Measurements from ENCODE around the gene B3GNT9. TPM values are rescaled to one million over a fixed set of nuclear protein-coding genes. Genes with fewer than 3 reads are reported as not detected.

B3GNT9 gene
- polyA plus RNA-seq, 1 donor from 2014 or later, result not detected

DNA sequence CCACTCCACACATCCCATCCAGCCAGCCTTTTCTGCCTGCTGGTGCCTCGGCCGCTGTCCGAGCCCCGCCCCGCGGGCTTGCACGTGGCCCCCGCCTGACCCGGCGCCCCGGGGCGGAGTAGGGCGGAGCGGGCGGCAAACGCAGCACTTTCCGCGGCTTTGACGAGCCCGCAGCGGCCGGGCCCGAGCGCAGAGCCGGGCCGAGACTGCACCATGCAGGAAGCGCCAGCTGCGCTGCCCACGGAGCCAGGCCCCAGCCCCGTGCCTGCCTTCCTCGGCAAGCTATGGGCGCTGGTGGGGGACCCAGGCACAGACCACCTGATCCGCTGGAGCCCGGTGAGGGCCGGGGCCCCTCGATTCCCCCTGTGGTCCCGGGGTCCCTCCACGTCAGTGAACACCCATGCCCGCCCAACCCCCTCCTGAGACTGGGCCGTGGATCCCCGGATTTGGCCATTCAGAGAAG is 13.8 kb upstream of the B3GNT9 start, which contains the start of gene HSF4:
HSF4 (plus strand) TSS at position 147 of the 463 bp plus-strand sequence; CDS start at position 214, 67 bp downstream.
- Histone ChIP-seq H2AFZ (ENCODE audit: low read depth, low read length) (peak within 1 kb of the TSS; percentile 69), H3K9ac (ENCODE audit: low read length) (peak within 1 kb of the TSS; percentile 81), H3K4me3 (ENCODE audit: low read length) (peak within 1 kb of the TSS; percentile 88), H4K20me1 (ENCODE audit: insufficient read depth) (no peaks in the 10 kb centered on the region), H3K36me3 (ENCODE audit: insufficient read depth, low read length) (no peaks in the 10 kb centered on the region), H3K4me2 (ENCODE audit: low read length) (peak within 1 kb of the TSS; percentile 48), H3K27ac (ENCODE audit: low read length) (no peak within 1 kb of the TSS), H3K79me2 (replicated peaks; ENCODE audit: insufficient read depth, low read length) (no peaks in the 10 kb centered on the region), H3F3A (ENCODE audit: insufficient read depth, low read length, poor library complexity, severe bottlenecking) (no peaks in the 10 kb centered on the region), H3K27me3 (ENCODE audit: insufficient read depth, low read depth, low read length) (peaks cover 100% of the 10 kb centered on the region), H3K9me3 (ENCODE audit: low read length) (no peaks in the 10 kb centered on the region), H3K9me2 (ENCODE audit: insufficient read depth, low read length) (no peaks in the 10 kb centered on the region)
- no peak for TF ChIP-seq REST (IDR thresholded peaks at IDR 0.05; ENCODE audit: borderline replicate concordance)
- TF ChIP-seq POLR2AphosphoS5 (IDR thresholded peaks at IDR 0.05), result no peak
- no peak for TF ChIP-seq MXI1 (conservative IDR thresholded peaks at IDR 0.05; ENCODE audit: poor library complexity, severe bottlenecking)
- TF ChIP-seq RAD21 (conservative IDR thresholded peaks at IDR 0.05), result no peak
- TF ChIP-seq SMC3 (conservative IDR thresholded peaks at IDR 0.05; ENCODE audit: poor library complexity), result no peak
- TF ChIP-seq EP300 (conservative IDR thresholded peaks at IDR 0.05; ENCODE audit: poor library complexity, severe bottlenecking), result no peak
- TF ChIP-seq TAF1 (IDR thresholded peaks at IDR 0.05; ENCODE audit: low read depth), result no peak
- no peak for TF ChIP-seq EZH2 (IDR thresholded peaks at IDR 0.05; ENCODE audit: borderline replicate concordance, insufficient read depth, low read length, poor library complexity, severe bottlenecking)
- no peak for TF ChIP-seq CTCF (IDR thresholded peaks at IDR 0.05; ENCODE audit: poor library complexity, severe bottlenecking)

DNA sequence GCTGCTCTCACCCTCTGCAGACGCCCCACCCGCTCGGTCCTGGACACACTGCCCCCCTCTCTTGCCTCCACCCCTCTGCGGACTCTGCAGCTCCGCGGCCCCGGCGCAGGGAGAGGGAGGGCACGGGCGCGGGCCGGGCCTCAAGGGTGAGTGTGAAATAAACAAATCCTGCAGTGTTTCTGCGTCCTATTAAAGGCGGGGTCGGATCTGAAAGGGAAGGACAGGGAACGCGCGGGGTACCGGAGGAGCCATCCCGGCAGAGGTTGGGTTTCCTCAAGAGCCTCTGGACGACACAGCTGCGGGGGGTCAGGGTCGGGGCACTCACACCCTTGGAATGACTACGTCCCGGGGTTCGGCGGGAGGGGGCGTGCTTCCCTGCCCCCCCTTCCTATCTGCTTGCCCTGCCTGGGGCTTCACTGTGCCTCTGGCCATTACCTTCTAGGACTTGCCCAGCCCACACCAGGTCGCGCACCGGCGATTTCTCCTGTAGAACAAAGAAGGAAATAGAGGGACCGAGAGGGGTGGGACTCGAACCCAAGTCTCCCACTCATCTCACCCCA is 13.3 kb upstream of the B3GNT9 start:
- Histone ChIP-seq H3K36me3 (ENCODE audit: insufficient read depth, low read length) (no peaks in the 10 kb centered on the region), H3F3A (ENCODE audit: insufficient read depth, low read length, poor library complexity, severe bottlenecking) (no peaks in the 10 kb centered on the region), H3K9ac (ENCODE audit: low read length) (peak overlapping the region; percentile 81), H3K79me2 (replicated peaks; ENCODE audit: insufficient read depth, low read length) (no peaks in the 10 kb centered on the region), H3K4me3 (ENCODE audit: low read length) (peak overlapping the region; percentile 88), H3K27ac (ENCODE audit: low read length) (no peak overlapping the region), H4K20me1 (ENCODE audit: insufficient read depth) (no peaks in the 10 kb centered on the region), H3K9me2 (ENCODE audit: insufficient read depth, low read length) (no peaks in the 10 kb centered on the region), H3K27me3 (ENCODE audit: insufficient read depth, low read depth, low read length) (peaks cover 100% of the 10 kb centered on the region), H3K4me2 (ENCODE audit: low read length) (no peak overlapping the region), H2AFZ (ENCODE audit: low read depth, low read length) (peak overlapping the region; percentile 69), H3K9me3 (ENCODE audit: low read length) (no peaks in the 10 kb centered on the region)
- TF ChIP-seq POLR2AphosphoS5 (IDR thresholded peaks at IDR 0.05) (no peak), REST (IDR thresholded peaks at IDR 0.05; ENCODE audit: borderline replicate concordance) (no peak), EP300 (conservative IDR thresholded peaks at IDR 0.05; ENCODE audit: poor library complexity, severe bottlenecking) (no peak), SMC3 (conservative IDR thresholded peaks at IDR 0.05; ENCODE audit: poor library complexity) (no peak), MXI1 (conservative IDR thresholded peaks at IDR 0.05; ENCODE audit: poor library complexity, severe bottlenecking) (no peak), TAF1 (IDR thresholded peaks at IDR 0.05; ENCODE audit: low read depth) (no peak), CTCF (IDR thresholded peaks at IDR 0.05; ENCODE audit: poor library complexity, severe bottlenecking) (no peak), EZH2 (IDR thresholded peaks at IDR 0.05; ENCODE audit: borderline replicate concordance, insufficient read depth, low read length, poor library complexity, severe bottlenecking) (no peak), RAD21 (conservative IDR thresholded peaks at IDR 0.05) (no peak)

Measured in neural cell (in vitro differentiated cells).